ENCODE data around the gene CYSLTR1. TPM values are rescaled to one million over a fixed set of nuclear protein-coding genes. Genes with fewer than 3 reads are reported as not detected.

The CYSLTR1 gene
- polyA plus RNA-seq, 1 donor from 2014 or later = not detected

DNA sequence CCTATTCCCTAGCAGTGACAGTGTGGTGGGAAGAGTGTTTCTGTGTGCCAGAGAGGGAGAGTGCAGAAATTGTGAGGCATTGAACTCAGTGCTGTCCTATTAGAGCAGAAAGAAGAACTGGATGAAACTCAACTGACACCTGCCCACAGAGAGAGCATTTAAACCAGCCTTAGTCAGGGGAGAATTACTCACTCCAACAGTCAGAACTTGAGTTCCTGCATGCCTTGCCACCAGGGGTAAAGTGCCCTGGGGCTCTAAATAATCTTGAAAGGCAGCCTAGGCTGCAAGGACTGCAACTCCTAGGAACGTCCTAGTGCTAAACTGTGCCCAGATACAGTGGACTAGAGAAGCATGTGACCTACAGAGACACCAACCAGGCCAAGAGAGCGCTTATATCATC is 12.8 kb downstream of the CYSLTR1 start:
- Histone ChIP-seq H4K20me1 (ENCODE audit: insufficient read depth) (no peaks in the 10 kb centered on the region), H3K27ac (ENCODE audit: low read length) (no peak overlapping the region), H3K9me2 (ENCODE audit: insufficient read depth, low read length) (no peaks in the 10 kb centered on the region), H3K79me2 (replicated peaks; ENCODE audit: insufficient read depth, low read length) (no peaks in the 10 kb centered on the region), H2AFZ (ENCODE audit: low read depth, low read length) (no peak overlapping the region), H3K9ac (ENCODE audit: low read length) (no peak overlapping the region), H3K4me2 (ENCODE audit: low read length) (no peak overlapping the region), H3K36me3 (ENCODE audit: insufficient read depth, low read length) (no peaks in the 10 kb centered on the region), H3F3A (ENCODE audit: insufficient read depth, low read length, poor library complexity, severe bottlenecking) (no peaks in the 10 kb centered on the region), H3K27me3 (ENCODE audit: insufficient read depth, low read depth, low read length) (no peaks in the 10 kb centered on the region), H3K9me3 (ENCODE audit: low read length) (no peaks in the 10 kb centered on the region), H3K4me3 (ENCODE audit: low read length) (no peak overlapping the region)
- no peak for TF ChIP-seq SMC3 (conservative IDR thresholded peaks at IDR 0.05; ENCODE audit: poor library complexity)
- TF ChIP-seq, protein P1, sequence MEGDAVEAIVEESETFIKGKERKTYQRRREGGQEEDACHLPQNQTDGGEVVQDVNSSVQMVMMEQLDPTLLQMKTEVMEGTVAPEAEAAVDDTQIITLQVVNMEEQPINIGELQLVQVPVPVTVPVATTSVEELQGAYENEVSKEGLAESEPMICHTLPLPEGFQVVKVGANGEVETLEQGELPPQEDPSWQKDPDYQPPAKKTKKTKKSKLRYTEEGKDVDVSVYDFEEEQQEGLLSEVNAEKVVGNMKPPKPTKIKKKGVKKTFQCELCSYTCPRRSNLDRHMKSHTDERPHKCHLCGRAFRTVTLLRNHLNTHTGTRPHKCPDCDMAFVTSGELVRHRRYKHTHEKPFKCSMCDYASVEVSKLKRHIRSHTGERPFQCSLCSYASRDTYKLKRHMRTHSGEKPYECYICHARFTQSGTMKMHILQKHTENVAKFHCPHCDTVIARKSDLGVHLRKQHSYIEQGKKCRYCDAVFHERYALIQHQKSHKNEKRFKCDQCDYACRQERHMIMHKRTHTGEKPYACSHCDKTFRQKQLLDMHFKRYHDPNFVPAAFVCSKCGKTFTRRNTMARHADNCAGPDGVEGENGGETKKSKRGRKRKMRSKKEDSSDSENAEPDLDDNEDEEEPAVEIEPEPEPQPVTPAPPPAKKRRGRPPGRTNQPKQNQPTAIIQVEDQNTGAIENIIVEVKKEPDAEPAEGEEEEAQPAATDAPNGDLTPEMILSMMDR (IDR thresholded peaks at IDR 0.05; ENCODE audit: poor library complexity, severe bottlenecking) = no peak

DNA sequence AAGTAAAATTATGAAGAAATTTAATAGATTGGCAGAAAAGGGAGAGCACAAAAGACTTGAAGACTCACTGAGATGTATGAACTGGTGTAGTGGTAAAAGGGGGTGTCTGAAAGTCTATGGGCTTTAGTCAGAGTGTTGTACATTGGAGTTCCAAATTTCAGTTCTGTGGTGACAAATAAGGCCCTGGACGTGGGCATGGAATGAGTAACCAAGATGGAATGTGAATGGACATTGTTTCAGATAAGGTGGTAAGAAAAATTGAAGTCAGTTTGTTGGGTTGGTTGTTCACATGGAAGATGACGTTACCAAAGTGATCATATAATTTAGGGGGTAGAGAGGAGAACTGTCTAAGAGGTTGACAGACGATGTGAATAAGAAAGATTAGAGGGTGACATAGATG is 13.9 kb downstream of the CYSLTR1 start:
- Histone ChIP-seq H3K27me3 (ENCODE audit: insufficient read depth, low read depth, low read length) (no peaks in the 10 kb centered on the region), H3K4me2 (ENCODE audit: low read length) (no peak overlapping the region), H3K9me3 (ENCODE audit: low read length) (no peaks in the 10 kb centered on the region), H2AFZ (ENCODE audit: low read depth, low read length) (no peak overlapping the region), H3K27ac (ENCODE audit: low read length) (no peak overlapping the region), H3K9ac (ENCODE audit: low read length) (no peak overlapping the region), H3K36me3 (ENCODE audit: insufficient read depth, low read length) (no peaks in the 10 kb centered on the region), H3F3A (ENCODE audit: insufficient read depth, low read length, poor library complexity, severe bottlenecking) (no peaks in the 10 kb centered on the region), H3K79me2 (replicated peaks; ENCODE audit: insufficient read depth, low read length) (no peaks in the 10 kb centered on the region), H4K20me1 (ENCODE audit: insufficient read depth) (no peaks in the 10 kb centered on the region), H3K4me3 (ENCODE audit: low read length) (no peak overlapping the region), H3K9me2 (ENCODE audit: insufficient read depth, low read length) (no peaks in the 10 kb centered on the region)
- TF ChIP-seq EP300 (conservative IDR thresholded peaks at IDR 0.05; ENCODE audit: poor library complexity, severe bottlenecking) = no peak

DNA sequence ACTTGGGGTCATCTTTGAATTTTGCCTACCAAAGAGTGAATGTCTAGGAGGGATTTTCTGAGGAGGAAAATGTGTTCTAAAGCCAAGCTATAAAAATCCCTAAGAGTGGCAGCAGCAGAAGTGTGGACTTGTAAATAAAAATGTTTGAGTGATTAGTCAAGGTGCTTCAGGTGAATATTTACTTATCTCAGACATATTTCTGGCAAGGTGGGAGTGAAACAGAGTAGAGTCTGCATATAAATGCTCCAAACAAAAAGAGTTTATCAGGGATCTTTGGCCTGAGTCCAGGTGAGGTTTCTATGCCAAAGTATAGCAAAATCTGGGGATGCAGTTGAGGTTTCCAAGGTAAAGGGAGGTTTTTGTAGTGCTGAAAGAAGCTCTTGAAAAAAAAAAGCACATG is 19.7 kb downstream of the CYSLTR1 start:
- H3K9me3 ChIP-seq (ENCODE audit: low read length) = no peaks in the 10 kb centered on the region
- no peaks in the 10 kb centered on the region for H4K20me1 ChIP-seq (ENCODE audit: insufficient read depth)
- H3F3A ChIP-seq (ENCODE audit: insufficient read depth, low read length, poor library complexity, severe bottlenecking) = no peaks in the 10 kb centered on the region
- no peak overlapping the region for H3K4me2 ChIP-seq (ENCODE audit: low read length)
- H3K9me2 ChIP-seq (ENCODE audit: insufficient read depth, low read length) = no peaks in the 10 kb centered on the region
- no peak overlapping the region for H3K4me3 ChIP-seq (ENCODE audit: low read length)
- H3K79me2 ChIP-seq (replicated peaks; ENCODE audit: insufficient read depth, low read length) = no peaks in the 10 kb centered on the region
- TF ChIP-seq, protein P2, sequence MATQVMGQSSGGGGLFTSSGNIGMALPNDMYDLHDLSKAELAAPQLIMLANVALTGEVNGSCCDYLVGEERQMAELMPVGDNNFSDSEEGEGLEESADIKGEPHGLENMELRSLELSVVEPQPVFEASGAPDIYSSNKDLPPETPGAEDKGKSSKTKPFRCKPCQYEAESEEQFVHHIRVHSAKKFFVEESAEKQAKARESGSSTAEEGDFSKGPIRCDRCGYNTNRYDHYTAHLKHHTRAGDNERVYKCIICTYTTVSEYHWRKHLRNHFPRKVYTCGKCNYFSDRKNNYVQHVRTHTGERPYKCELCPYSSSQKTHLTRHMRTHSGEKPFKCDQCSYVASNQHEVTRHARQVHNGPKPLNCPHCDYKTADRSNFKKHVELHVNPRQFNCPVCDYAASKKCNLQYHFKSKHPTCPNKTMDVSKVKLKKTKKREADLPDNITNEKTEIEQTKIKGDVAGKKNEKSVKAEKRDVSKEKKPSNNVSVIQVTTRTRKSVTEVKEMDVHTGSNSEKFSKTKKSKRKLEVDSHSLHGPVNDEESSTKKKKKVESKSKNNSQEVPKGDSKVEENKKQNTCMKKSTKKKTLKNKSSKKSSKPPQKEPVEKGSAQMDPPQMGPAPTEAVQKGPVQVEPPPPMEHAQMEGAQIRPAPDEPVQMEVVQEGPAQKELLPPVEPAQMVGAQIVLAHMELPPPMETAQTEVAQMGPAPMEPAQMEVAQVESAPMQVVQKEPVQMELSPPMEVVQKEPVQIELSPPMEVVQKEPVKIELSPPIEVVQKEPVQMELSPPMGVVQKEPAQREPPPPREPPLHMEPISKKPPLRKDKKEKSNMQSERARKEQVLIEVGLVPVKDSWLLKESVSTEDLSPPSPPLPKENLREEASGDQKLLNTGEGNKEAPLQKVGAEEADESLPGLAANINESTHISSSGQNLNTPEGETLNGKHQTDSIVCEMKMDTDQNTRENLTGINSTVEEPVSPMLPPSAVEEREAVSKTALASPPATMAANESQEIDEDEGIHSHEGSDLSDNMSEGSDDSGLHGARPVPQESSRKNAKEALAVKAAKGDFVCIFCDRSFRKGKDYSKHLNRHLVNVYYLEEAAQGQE (IDR thresholded peaks at IDR 0.05; ENCODE audit: borderline replicate concordance) = no peak
- TF ChIP-seq RAD21 (conservative IDR thresholded peaks at IDR 0.05) = no peak
- TF ChIP-seq EP300 (conservative IDR thresholded peaks at IDR 0.05; ENCODE audit: poor library complexity, severe bottlenecking) = no peak
- TF ChIP-seq MXI1 (conservative IDR thresholded peaks at IDR 0.05; ENCODE audit: poor library complexity, severe bottlenecking) = no peak
- no peak for TF ChIP-seq TAF1 (IDR thresholded peaks at IDR 0.05; ENCODE audit: low read depth)
- no peak for TF ChIP-seq SMC3 (conservative IDR thresholded peaks at IDR 0.05; ENCODE audit: poor library complexity)
- TF ChIP-seq, protein P1 (IDR thresholded peaks at IDR 0.05; ENCODE audit: poor library complexity, severe bottlenecking) = no peak
- no peak for TF ChIP-seq EZH2 (IDR thresholded peaks at IDR 0.05; ENCODE audit: borderline replicate concordance, insufficient read depth, low read length, poor library complexity, severe bottlenecking)
- TF ChIP-seq POLR2AphosphoS5 (IDR thresholded peaks at IDR 0.05) = no peak
- no peak overlapping the region for H2AFZ ChIP-seq (ENCODE audit: low read depth, low read length)
- no peaks in the 10 kb centered on the region for H3K27me3 ChIP-seq (ENCODE audit: insufficient read depth, low read depth, low read length)
- H3K9ac ChIP-seq (ENCODE audit: low read length) = no peak overlapping the region
- no peak overlapping the region for H3K27ac ChIP-seq (ENCODE audit: low read length)
- H3K36me3 ChIP-seq (ENCODE audit: insufficient read depth, low read length) = no peaks in the 10 kb centered on the region
